Left renal pelvis (tissue), 4 donors: ENCODE data around the gene UGT3A2. TPM values are rescaled to one million over a fixed set of nuclear protein-coding genes. Genes with fewer than 3 reads are reported as not detected.
"Not testable (repeated sequence)": the region's sequence is repeated elsewhere in the genome, so short reads cannot be mapped to it uniquely, and the experiment has no call there.

ENCODE experiments used
- DNase-seq, 4 donors: peaks; one replicate each; pipeline ENCODE4 v3.0.0-alpha.2; 2013; ENCODE audit warnings: low read depth in 4 of 4, low spot score in 3 of 4
- polyA plus RNA-seq, 4 donors: library from polyadenylated mRNA; unstranded; fragments of 120-200 nt; gene quantifications; one replicate each; pipeline ENCODE4 v1.2.1, GENCODE V29; 2013; ENCODE audit not compliant: insufficient read length in 4 of 4

Gene UGT3A2
- polyA plus RNA-seq, 4 donors, result 0.30 to 16.8 (median 9.3) TPM

DNA sequence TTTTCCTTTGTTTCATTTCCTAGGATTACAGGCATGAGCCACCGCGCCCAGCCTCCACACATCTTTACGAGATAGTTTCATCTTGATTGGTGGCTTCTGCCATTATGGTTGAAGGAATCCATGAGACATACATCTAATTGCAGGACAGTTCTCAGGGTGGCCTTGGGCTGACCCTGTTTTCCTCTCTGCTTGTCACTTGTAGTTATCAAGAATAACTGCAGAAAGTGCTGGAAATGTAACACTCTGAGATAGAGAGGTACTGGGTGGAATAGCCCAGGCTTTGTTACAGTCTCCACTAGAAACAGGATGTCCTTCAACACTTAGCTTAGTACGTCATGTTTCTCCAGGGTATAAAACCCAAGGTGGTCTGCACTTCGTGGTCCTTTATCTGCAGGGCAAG, 10.7 kb downstream of the UGT3A2 start:
- DNase-seq, result no peak

DNA sequence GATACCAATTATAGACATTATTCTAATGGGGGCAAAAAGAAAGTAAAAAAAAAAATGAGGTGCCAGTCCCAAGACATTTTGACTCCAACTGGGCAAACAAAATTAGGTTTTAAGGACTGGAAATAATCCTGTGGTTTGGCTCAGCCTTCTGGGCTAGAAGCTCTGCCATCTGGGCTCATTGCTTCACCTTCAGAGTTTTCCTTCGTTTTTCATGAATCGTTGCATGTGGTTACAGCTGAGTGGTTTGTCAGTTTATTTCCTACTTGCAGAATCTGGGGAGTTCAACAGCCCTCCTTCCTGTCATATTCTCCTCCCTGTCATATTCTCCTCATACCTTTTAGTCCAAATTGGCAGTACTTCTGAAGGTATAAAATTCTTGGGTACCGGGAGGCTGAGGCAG, 12.0 kb downstream of the UGT3A2 start:
- no peak for DNase-seq

GRCh38 chr5:36052538-36052937, 14.1 kb downstream of the UGT3A2 start:
- DNase-seq, result no peak

GRCh38 chr5:36049949-36050348, 16.7 kb downstream of the UGT3A2 start:
- DNase-seq, result no peak

DNA sequence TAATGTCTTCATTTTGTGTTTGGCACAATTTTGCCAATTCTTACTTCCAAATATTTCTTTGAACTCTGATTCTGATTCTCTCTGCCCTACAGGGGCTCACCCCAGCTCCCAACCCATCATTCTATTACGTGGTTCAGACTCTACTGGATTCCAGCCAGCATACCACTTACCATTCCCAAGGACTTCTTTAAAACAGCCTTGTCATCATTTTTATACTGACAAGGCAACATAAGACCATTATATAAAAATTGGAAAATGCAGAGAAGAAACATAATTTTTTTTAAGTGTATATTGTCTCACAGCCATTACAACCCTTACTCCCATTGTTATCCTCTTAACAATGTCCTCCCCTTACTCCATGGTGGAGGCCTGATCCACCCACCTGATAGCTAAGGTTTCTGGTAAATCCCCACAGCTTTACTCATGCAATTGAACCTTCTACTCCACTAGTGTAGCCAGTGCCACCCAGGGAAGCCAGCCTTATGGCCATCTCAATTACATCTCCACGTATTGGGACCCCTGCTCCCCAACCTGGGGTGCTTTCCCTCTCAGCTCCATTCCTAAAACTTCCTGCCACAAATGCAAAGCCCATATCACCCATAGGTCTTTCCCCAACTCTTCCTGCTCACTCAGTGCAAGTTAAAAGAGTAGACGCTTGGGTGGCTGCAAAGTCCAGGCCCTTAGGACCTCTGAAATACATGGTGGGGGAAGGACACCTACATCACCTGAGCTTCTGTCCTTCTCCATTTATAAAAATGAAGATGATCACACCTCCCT, 19.1 kb downstream of the UGT3A2 start:
- DNase-seq, result no peak

GRCh38 chr5:36045895-36046294, 20.8 kb downstream of the UGT3A2 start:
- DNase-seq, result no peak

- no peak for DNase-seq
Observed at GRCh38 chr5:36041537-36041845, 25.2 kb downstream of the UGT3A2 start.

DNA sequence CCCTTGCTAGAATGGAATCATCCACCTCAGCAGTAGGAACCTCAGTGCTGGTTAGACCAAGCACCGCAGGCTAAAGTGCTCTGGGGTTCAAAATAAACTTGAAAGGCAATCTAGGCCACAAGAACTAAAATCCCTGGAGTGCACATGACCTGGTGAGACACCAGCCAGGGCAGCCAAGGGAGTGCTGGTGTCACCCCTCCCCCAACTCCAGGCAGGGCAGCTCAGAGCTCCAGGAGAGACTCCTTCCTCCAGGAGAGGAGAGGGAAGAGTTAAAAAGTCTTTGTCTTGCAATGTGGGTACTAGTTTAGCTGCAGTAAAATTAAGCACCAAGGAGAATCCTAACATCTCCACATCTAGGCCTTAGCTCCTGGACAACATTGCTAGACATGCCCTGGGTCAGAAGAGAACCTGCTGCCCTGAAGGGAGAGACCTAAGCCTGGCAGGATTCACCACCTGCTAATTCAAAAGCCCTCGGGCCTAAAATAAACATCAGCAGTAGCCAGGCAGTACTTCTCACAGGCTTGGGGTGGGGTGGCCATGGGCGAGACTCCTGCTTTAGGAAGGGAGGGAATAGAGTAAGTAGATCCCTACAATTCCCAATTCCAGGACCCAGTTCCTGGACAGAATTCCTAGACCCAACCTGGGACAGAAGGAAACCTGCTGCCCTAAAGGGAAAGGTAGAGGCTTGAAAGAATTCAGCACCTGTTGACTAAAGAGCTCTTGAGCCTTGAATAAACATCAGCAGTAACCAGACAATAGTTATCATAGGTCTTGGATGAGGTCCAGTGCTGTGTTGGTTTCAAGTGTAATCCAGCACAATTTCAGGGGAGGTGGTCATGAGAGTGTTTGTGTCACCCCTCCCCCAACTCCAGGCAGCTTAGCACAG, 25.8 kb downstream of the UGT3A2 start:
- DNase-seq, result no peak

- DNase-seq, result no peak
Observed at GRCh38 chr5:36035696-36036095, 31.0 kb downstream of the UGT3A2 start.

- DNase-seq, result not testable (repeated sequence)
Observed at GRCh38 chr5:36034536-36035134, 32.0 kb downstream of the UGT3A2 start.

DNA sequence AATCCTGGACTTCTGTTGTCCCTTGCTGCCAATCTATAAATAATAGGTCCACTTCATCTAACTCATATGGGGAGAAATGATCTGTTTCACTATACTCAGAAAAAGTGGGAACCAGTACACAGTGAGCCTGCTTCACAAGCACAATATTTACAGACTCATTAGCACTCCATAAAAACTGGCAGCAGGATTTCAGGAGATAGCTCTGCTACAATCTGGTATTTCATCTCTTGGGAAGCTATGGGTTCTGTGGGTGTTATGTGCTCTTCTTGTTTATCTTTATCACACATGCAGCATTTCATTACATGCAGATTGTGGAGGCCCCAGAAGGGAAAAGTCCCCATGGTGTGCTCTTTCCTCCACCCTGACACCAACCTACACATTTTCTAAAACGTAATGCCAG, 33.2 kb downstream of the UGT3A2 start:
- DNase-seq, result no peak

DNA sequence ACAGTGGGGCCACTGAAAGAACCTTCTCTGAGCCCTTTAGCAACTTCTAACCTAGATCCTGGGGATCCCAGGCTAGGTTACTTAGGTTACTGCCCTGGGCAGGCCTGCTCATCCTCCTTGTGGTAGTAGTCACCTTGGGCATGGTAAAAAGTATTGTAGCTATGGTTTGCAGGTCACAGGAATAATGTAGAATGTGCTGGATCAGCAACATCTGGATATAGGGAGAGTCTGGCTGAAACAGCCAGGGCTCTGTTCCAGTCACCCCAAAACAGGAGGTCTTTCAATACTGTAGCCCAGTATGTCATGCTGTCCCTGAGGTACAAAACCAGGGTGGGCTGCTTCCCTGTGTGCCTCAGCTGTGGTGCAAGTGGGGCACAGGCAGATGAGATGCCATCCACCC, 33.6 kb downstream of the UGT3A2 start:
- no peak for DNase-seq

- DNase-seq, result no peak
Observed at GRCh38 chr5:36031223-36031622, 35.5 kb downstream of the UGT3A2 start.

DNA sequence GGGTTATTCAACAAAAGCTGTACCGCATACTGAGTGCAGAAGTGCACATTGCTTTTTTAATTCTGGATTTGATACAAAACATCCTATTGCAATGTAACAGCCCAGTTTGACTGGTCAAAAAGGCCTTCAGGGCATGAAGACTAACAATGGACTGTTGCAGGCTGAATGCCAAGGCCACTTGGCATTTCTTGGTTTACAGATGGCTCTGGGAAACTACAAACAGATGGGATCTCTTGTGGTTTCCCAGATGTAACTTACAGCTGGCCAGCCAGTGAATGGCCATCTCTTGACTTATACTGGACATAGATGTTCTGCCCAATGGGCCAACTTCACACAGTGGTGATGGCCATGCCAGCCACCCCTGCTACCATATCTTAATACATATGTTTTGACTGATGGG, 36.8 kb downstream of the UGT3A2 start:
- DNase-seq, result no peak

DNA sequence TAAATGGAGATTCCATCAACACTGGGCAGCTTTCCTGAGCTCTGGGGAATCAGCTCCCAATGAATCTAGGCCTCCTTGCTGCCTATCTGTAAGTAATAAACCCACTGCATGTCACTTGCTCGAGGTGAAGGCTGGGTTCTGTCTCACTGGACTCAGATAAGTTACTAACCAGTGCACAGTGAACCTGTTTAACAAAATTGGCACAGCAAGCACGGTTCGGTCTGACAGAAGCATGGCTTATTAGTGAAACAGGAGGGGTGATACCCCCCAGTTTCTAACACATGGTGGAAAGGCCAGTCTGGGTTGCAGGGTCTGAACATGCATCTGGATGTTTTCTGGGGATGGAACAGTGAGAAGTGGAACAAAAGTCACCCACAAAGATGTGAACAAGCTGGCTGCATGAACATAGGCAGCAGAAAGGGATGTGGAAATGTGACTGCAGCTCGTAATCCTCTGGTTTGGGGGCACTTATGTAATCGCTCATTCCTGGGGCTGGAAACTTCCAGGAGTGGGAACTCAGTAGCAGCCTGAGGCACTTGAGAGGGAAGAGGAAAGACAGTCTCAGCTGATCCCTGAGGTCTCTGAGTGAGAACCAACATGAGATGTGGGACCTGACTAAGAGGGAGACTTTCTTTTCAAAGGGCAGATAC, 37.7 kb downstream of the UGT3A2 start:
- no peak for DNase-seq

DNA sequence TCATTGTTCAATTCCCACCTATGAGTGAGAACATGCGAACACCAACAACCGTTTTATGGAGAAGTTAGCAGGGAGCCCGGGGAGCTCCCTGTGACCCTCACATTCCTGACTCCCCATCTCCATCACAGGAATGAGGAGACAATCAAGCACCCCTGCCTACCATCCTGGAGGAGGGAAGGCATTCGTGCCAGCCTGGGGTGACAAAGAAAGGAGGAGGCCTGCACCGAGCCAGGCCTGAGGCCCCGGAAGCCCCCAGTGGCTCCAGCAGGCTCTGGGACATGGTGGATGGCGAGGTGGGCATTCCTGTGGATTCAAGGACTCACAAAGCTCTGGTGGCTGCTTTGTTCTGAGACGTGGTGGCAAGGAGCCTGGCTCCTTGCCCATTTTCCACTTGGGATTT, 39.0 kb downstream of the UGT3A2 start:
- no peak for DNase-seq

DNA sequence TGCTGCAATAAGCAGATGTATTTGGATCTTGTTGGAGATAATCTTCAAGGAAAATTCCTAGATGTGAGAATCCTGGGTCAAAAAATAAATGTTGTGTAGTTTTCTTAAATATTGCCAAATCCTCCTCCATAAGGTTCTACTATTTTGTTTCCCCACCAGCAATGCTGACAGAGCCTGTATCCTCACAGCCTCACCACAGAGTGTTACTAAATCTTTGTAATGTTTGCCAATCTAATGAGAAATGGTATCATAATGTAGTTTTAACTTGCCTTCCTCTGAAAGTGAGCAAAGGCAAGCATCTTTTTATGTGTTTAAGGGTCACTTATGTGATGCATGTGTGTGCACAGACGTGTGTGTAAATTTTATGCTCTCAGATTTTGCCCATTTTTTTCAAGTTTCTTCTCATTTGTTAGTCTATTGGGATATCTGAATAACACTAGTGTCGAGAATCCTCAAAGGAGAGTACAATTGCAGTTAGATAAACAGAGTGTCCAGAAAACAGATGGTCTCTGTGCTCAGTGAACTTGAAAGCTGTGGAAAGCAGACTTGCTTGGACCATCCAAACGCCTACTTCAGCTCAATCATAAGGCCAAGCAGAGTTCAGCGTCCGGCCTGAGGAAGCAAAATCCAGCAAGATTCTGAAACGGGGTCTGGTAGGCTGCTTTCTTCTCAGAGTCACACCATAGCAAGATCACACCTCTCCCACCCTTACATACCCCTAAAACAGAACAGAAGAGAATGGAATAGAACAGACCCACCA, 39.8 kb downstream of the UGT3A2 start:
- DNase-seq, result no peak

- DNase-seq, result not testable (repeated sequence)
Observed at GRCh38 chr5:36022246-36022645, 44.4 kb downstream of the UGT3A2 start.

DNA sequence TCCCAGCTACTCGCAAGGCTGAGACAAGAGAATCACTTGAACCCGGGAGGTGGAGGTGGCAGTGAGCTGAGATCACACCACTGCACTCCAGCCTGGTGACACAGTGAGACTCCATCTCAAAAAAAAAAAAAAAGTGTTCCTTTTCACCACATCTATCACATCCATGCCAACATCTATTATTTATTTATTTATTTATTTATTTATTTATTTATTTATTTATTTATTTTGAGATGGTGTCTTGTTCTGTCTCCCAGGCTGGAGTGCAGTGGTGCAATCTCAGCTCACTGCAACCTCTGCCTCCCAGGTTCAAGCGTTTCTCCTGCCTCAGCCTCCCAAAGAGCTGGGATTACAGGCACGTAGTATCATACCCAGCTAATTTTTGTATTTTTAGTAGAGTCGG, 47.1 kb downstream of the UGT3A2 start:
- DNase-seq, result not testable (repeated sequence)

- no peak for DNase-seq
Observed at GRCh38 chr5:36017622-36018021, 49.1 kb downstream of the UGT3A2 start.
